Activated T-helper 17 cell treated with anti-CD3 and anti-CD28 coated beads, Interleukin-2, amount 50 U/mL, for 72 hours (primary cell): ENCODE results near the gene INPP1. TPM values are rescaled to one million over a fixed set of nuclear protein-coding genes. Genes with fewer than 3 reads are reported as not detected.

Experiments used
- ATAC-seq: fragments of 150-1000 bp; cut with Tn5 transposase; replicated peaks from 2 replicates; pipeline ENCODE4 v1.10.0; 2021; ENCODE audit warnings: mild to moderate bottlenecking, moderate library complexity
- H3K27ac Mint-ChIP-seq: one replicate; pipeline ENCODE4 v1.8.0; 2022; ENCODE audit warnings: mixed read lengths
- H3K27me3 Mint-ChIP-seq: one replicate; pipeline ENCODE4 v1.8.0; 2022; ENCODE audit warnings: mixed read lengths
- H3K36me3 Mint-ChIP-seq: one replicate; pipeline ENCODE4 v1.8.0; 2022; ENCODE audit warnings: low read depth, mild to moderate bottlenecking, mixed read lengths
- H3K4me1 Mint-ChIP-seq: one replicate; pipeline ENCODE4 v1.8.0; 2022; ENCODE audit warnings: mixed read lengths
- H3K4me3 Mint-ChIP-seq: one replicate; pipeline ENCODE4 v1.8.0; 2022; ENCODE audit warnings: mild to moderate bottlenecking, mixed read lengths
- H3K9me3 Mint-ChIP-seq: one replicate; pipeline ENCODE4 v1.8.0; 2022; ENCODE audit warnings: mixed read lengths
- total RNA-seq, 2 donors: library from RNA; stranded (reverse); gene quantifications; one replicate each; pipeline ENCODE4 v1.2.3, GENCODE V29; 2022

The INPP1 gene
- total RNA-seq, 2 donors from 2014 or later: 13.2 to 15.5 TPM

- Mint-ChIP-seq H3K4me1 (peaks cover 35% of the 10 kb centered on the region), H3K36me3 (peaks cover 7% of the 10 kb centered on the region), H3K27me3 (no peaks in the 10 kb centered on the region), H3K4me3 (peak overlapping the region; percentile 62), H3K9me3 (no peaks in the 10 kb centered on the region), H3K27ac (peak overlapping the region; percentile 84)
- peak; percentile 51 for ATAC-seq
These were observed 72.7 kb downstream of the INPP1 start for GRCh38 chr2:190415794-190416775.

- no peak for ATAC-seq
- Mint-ChIP-seq H3K4me1 (peaks cover 27% of the 10 kb centered on the region), H3K9me3 (no peaks in the 10 kb centered on the region), H3K4me3 (no peak overlapping the region), H3K27ac (peak overlapping the region; percentile 84), H3K36me3 (peaks cover 7% of the 10 kb centered on the region), H3K27me3 (no peaks in the 10 kb centered on the region)
These were observed 73.9 kb downstream of the INPP1 start for GRCh38 chr2:190417045-190417842.

- Mint-ChIP-seq H3K36me3 (peaks cover 7% of the 10 kb centered on the region), H3K27me3 (no peaks in the 10 kb centered on the region), H3K9me3 (no peaks in the 10 kb centered on the region), H3K27ac (no peak overlapping the region), H3K4me1 (peaks cover 23% of the 10 kb centered on the region), H3K4me3 (no peak overlapping the region)
- no peak for ATAC-seq
These were observed 75.3 kb downstream of the INPP1 start for GRCh38 chr2:190418727-190419126.

GRCh38 chr2:190420801-190421200 is 77.4 kb downstream of the INPP1 start:
- no peak for ATAC-seq
- no peak overlapping the region for H3K4me3 Mint-ChIP-seq
- peaks cover 22% of the 10 kb centered on the region for H3K4me1 Mint-ChIP-seq
- H3K9me3 Mint-ChIP-seq: no peaks in the 10 kb centered on the region
- H3K27me3 Mint-ChIP-seq: no peaks in the 10 kb centered on the region
- H3K36me3 Mint-ChIP-seq: peaks cover 9% of the 10 kb centered on the region
- H3K27ac Mint-ChIP-seq: no peak overlapping the region

Other genes with a start within 250 kb of the INPP1 start
- gene HIBCH, start 23.8 kb upstream of the INPP1 start, total RNA-seq: 10 to 100 TPM; 31.3 to 44.9 TPM
- 10 to 100 TPM; 33.5 to 41.5 TPM for gene MFSD6, start 64.8 kb downstream of the INPP1 start, total RNA-seq
- 10 to 100 TPM; 10.6 to 16.5 TPM for gene NEMP2, start 191.1 kb downstream of the INPP1 start, total RNA-seq